Measurements from ENCODE around the gene MAD1L1. TPM values are rescaled to one million over a fixed set of nuclear protein-coding genes. Genes with fewer than 3 reads are reported as not detected.

The MAD1L1 gene
- total and polyA plus RNA-seq, 2 of the 8 experiments (the other 6 are each of a cell fraction or from before 2014, with no cell fraction given), result 40.4 to 44.6 TPM

DNA sequence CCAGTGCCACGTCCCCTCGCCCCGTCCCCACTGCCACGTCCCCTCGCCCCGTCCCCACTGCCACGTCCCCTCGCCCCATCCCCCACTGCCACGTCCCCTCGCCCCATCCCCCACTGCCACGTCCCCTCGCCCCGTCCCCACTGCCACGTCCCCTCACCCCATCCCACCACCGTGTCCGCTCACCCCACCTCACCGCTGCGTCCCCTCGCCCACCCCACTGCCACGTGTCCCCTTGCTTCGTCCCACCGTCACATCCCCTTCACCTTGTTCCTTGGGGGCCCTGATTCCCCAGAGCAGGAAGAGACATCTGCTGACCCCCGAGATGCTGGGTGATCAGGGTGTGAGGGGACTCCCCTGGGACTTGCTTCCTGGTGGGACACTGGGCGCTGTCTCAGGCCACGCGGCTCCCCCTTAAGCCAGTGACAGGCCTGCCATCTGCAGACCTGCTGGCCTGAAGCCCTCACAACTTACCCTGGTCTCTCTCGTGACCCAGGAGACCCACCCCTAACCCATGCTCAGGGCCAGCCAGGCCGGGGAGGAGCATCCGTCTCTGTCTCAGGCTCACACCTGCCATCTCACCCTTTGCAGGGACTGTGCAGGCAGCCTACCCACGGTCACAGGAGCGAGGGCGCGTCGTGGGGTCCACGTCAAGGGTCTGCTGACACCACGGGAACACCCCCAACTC lies 302.2 kb downstream of the MAD1L1 start:
- H2BK12ac ChIP-seq (ENCODE audit: low read depth, low read length), result no peak overlapping the region
- H2BK120ac ChIP-seq (replicated peaks; ENCODE audit: low read depth, low read length), result no peak overlapping the region
- ChIA-PET CTCF (ENCODE audit: partially characterized antibody) (no interaction called here), POLR2A (ENCODE audit: partially characterized antibody) (no interaction called here)
- no peak overlapping the region for H4K91ac ChIP-seq (replicated peaks; ENCODE audit: insufficient read length, low read length)
- H3K4me2 ChIP-seq (ENCODE audit: insufficient read depth in 1 of 2, low read depth in 2 of 2, low read length in 2 of 2), result no peak overlapping the region
- H3K36me3 ChIP-seq (ENCODE audit: control insufficient read depth in 2 of 4, insufficient read depth in 4 of 4, low read length in 3 of 4), result no peaks in the 10 kb centered on the region
- H3K27me3 ChIP-seq (replicated peaks in 1 of 4; ENCODE audit: control insufficient read depth in 3 of 4, extremely low read depth in 1 of 4, insufficient read depth in 3 of 4, low read length in 3 of 4), result no peaks in the 10 kb centered on the region
- WGBS, 2 experiments (ENCODE audit: extremely low coverage in 1 of 2, insufficient coverage in 1 of 2, insufficient read length in 1 of 2, insufficient replicate concordance in 2 of 2, low coverage in 1 of 2, low lambda C conversion rate in 2 of 2, missing lambda C conversion rate in 1 of 2), result 90% methylated on average over 21 of the region's 36 CpGs; no CpG with 5 or more reads in 1 of the 2 experiments
- H3K27ac ChIP-seq (ENCODE audit: low read depth, low read length), result no peak overlapping the region
- H4K8ac ChIP-seq (ENCODE audit: extremely low read depth, insufficient read depth, low read length), result no peak overlapping the region
- no peak overlapping the region for H3K4ac ChIP-seq (replicated peaks; ENCODE audit: insufficient read length, low read depth, low read length)
- no peak overlapping the region for H3K18ac ChIP-seq (ENCODE audit: extremely low read depth, low read length)
- no peaks in the 10 kb centered on the region for H3K23me2 ChIP-seq (ENCODE audit: low read depth, low read length)
- H3K79me1 ChIP-seq (ENCODE audit: low read depth, low read length), result peaks cover 5% of the 10 kb centered on the region
- no peak overlapping the region for H3K9ac ChIP-seq (replicated peaks in 1 of 4; ENCODE audit: extremely low read depth in 1 of 4, low read depth in 3 of 4, low read length in 3 of 4)
- no peak overlapping the region for H2BK20ac ChIP-seq (ENCODE audit: low read length)
- H3K4me1 ChIP-seq (replicated peaks in 1 of 4; ENCODE audit: control insufficient read depth in 3 of 4, insufficient read depth in 4 of 4, low read length in 3 of 4), result no peaks in the 10 kb centered on the region
- H3K14ac ChIP-seq (ENCODE audit: insufficient read length), result no peak overlapping the region
- FAIRE-seq (no peak), DNase-seq (ENCODE audit: low read depth in 1 of 2, low spot score in 2 of 2) (no peak)
- no peak overlapping the region for H2AFZ ChIP-seq (ENCODE audit: low read length)
- H4K20me1 ChIP-seq (replicated peaks in 1 of 2; ENCODE audit: control insufficient read depth in 1 of 2, insufficient read depth in 2 of 2, low read length in 2 of 2), result peaks cover 0 to 3% of the 10 kb centered on the region in 2 experiments
- no peak overlapping the region for H3K23ac ChIP-seq (ENCODE audit: insufficient read length)
- no peak overlapping the region for H3K4me3 ChIP-seq (ENCODE audit: extremely low read depth in 1 of 4, insufficient read depth in 2 of 4, low read depth in 3 of 4, low read length in 4 of 4)
- no peak overlapping the region for H2BK5ac ChIP-seq (ENCODE audit: low read depth, low read length)
- H3K79me2 ChIP-seq (ENCODE audit: control insufficient read depth in 1 of 2, insufficient read depth in 2 of 2, low read length in 2 of 2), result no peaks in the 10 kb centered on the region
- H3K9me3 ChIP-seq (ENCODE audit: insufficient read depth in 2 of 2, low read depth in 1 of 2, low read length in 1 of 2), result peaks cover 0 to 9% of the 10 kb centered on the region in 2 experiments; a peak in 2 of 4 replicates
- no peak overlapping the region for H2AK5ac ChIP-seq (ENCODE audit: low read depth, low read length)
- no peak overlapping the region for H2BK15ac ChIP-seq (ENCODE audit: low read length)
- H3K56ac ChIP-seq (replicated peaks; ENCODE audit: insufficient read length, low read depth, low read length), result no peak overlapping the region
- H4K5ac ChIP-seq (ENCODE audit: insufficient read length, low read depth, low read length), result no peak overlapping the region
- TF ChIP-seq SRF (IDR thresholded peaks at IDR 0.05; ENCODE audit: low read depth, low read length) (no peak), EP300 (IDR thresholded peaks at IDR 0.05; ENCODE audit: borderline replicate concordance in 1 of 2, low read depth in 2 of 2, low read length in 2 of 2) (no peak), FOSL1 (IDR thresholded peaks at IDR 0.05; ENCODE audit: insufficient read depth, low read depth, low read length) (no peak), SIX5 (IDR thresholded peaks at IDR 0.05; ENCODE audit: low read depth, low read length) (no peak), ZNF274 (IDR thresholded peaks at IDR 0.05; ENCODE audit: borderline replicate concordance, extremely low read depth, low read length) (no peak), CHD2 (IDR thresholded peaks at IDR 0.05; ENCODE audit: low read length) (no peak), BACH1 (IDR thresholded peaks at IDR 0.05; ENCODE audit: low read length) (no peak), SUZ12 (IDR thresholded peaks at IDR 0.05; ENCODE audit: low read length) (no peak), POU5F1 (IDR thresholded peaks at IDR 0.05; ENCODE audit: low read depth, low read length) (no peak), POLR2A (IDR thresholded peaks at IDR 0.05; ENCODE audit: control extremely low read depth in 1 of 2, low read depth in 2 of 2, low read length in 2 of 2) (no peak)
- TF ChIP-seq, protein P1, sequence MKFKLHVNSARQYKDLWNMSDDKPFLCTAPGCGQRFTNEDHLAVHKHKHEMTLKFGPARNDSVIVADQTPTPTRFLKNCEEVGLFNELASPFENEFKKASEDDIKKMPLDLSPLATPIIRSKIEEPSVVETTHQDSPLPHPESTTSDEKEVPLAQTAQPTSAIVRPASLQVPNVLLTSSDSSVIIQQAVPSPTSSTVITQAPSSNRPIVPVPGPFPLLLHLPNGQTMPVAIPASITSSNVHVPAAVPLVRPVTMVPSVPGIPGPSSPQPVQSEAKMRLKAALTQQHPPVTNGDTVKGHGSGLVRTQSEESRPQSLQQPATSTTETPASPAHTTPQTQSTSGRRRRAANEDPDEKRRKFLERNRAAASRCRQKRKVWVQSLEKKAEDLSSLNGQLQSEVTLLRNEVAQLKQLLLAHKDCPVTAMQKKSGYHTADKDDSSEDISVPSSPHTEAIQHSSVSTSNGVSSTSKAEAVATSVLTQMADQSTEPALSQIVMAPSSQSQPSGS (IDR thresholded peaks at IDR 0.05; ENCODE audit: low read length), result no peak
- TF ChIP-seq, protein P2, sequence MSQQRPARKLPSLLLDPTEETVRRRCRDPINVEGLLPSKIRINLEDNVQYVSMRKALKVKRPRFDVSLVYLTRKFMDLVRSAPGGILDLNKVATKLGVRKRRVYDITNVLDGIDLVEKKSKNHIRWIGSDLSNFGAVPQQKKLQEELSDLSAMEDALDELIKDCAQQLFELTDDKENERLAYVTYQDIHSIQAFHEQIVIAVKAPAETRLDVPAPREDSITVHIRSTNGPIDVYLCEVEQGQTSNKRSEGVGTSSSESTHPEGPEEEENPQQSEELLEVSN (IDR thresholded peaks at IDR 0.05), result no peak
